OCI-LY1 (cell line): Measurements from ENCODE around the gene KCNK2.

Source experiments
- H2AFZ ChIP-seq: fragments of 200-600 bp; sonication (generic), shearing (Covaris generic); 2 replicates; pipeline ENCODE4 v1.6.0; 2014; ENCODE audit warnings: antibody characterized with exemption, mild to moderate bottlenecking, low read length
- H3F3A ChIP-seq: fragments of 200-600 bp; sonication (generic), shearing (Covaris generic); 2 replicates; pipeline ENCODE4 v1.6.0; 2014; ENCODE audit warnings: mild to moderate bottlenecking, antibody characterized with exemption, low read length, moderate library complexity; ENCODE audit not compliant: insufficient read depth
- H3K27ac ChIP-seq: fragments of 200-600 bp; sonication (generic); 2 replicates; pipeline ENCODE4 v1.5.1; 2014; ENCODE audit warnings: low read length, mixed run types, mild to moderate bottlenecking, low read depth; ENCODE audit not compliant: poor library complexity, severe bottlenecking
- H3K27me3 ChIP-seq: fragments of 200-600 bp; sonication (generic); 2 replicates; pipeline ENCODE4 v1.6.0; 2014; ENCODE audit warnings: antibody characterized with exemption, mild to moderate bottlenecking, low read length, moderate library complexity; ENCODE audit not compliant: insufficient read depth
- H3K36me3 ChIP-seq: fragments of 200-600 bp; sonication (generic); 2 replicates; pipeline ENCODE4 v1.6.1; 2014; ENCODE audit warnings: mild to moderate bottlenecking, antibody characterized with exemption, low read length, moderate library complexity, mixed read lengths; ENCODE audit not compliant: insufficient read depth
- H3K4me1 ChIP-seq: fragments of 200-600 bp; sonication (generic); 2 replicates; pipeline ENCODE4 v1.5.1; 2014; ENCODE audit warnings: mild to moderate bottlenecking, low read length, moderate library complexity; ENCODE audit not compliant: insufficient read depth, severe bottlenecking
- H3K4me2 ChIP-seq: fragments of 200-600 bp; sonication (generic), shearing (Covaris generic); 2 replicates; pipeline ENCODE4 v1.6.1; 2014; ENCODE audit warnings: low read length
- H3K4me3 ChIP-seq: fragments of 200-600 bp; sonication (generic); 2 replicates; pipeline ENCODE4 v1.5.1; 2014; ENCODE audit warnings: low read length, low read depth, mild to moderate bottlenecking, mixed read lengths; ENCODE audit not compliant: poor library complexity, severe bottlenecking
- H3K79me2 ChIP-seq: fragments of 200-600 bp; shearing (Covaris generic); 2 replicates; pipeline ENCODE4 v1.6.1; 2016; ENCODE audit warnings: mixed run types, low read length, mixed read lengths; ENCODE audit not compliant: insufficient read depth
- H3K9ac ChIP-seq: fragments of 200-600 bp; sonication (generic), shearing (Covaris generic); 2 replicates; pipeline ENCODE4 v1.6.1; 2014; ENCODE audit warnings: mild to moderate bottlenecking, low read length, mixed read lengths
- H3K9me2 ChIP-seq: fragments of 200-600 bp; sonication (generic), shearing (Covaris generic); 2 replicates; pipeline ENCODE4 v1.6.1; 2014; ENCODE audit warnings: low read depth, mild to moderate bottlenecking, low read length, mixed read lengths
- H3K9me3 ChIP-seq: fragments of 200-600 bp; shearing (Covaris generic); 2 replicates; pipeline ENCODE4 v1.6.1; 2014; ENCODE audit warnings: low read length, mixed read lengths
- H4K20me1 ChIP-seq: fragments of 200-600 bp; sonication (generic), shearing (Covaris generic); 2 replicates; pipeline ENCODE4 v1.6.0; 2016; ENCODE audit warnings: mild to moderate bottlenecking, low read length; ENCODE audit not compliant: insufficient read depth
- EZH2 ChIP-seq: fragments of 200-600 bp; sonication (generic), shearing (Covaris generic); IDR thresholded peaks from 2 replicates; pipeline ENCODE4 v1.8.0; 2017; ENCODE audit warnings: borderline replicate concordance, mixed run types, mild to moderate bottlenecking, antibody characterized with exemption, low read length, moderate library complexity, mixed read lengths
- TF ChIP-seq, protein P1 (sequence below): fragments of 200-600 bp; sonication (generic), shearing (Covaris generic); IDR thresholded peaks from 2 replicates; pipeline ENCODE4 v1.5.1; 2017; ENCODE audit warnings: mild to moderate bottlenecking, antibody characterized with exemption, low read length, moderate library complexity, mixed read lengths

KCNK2 gene

DNA sequence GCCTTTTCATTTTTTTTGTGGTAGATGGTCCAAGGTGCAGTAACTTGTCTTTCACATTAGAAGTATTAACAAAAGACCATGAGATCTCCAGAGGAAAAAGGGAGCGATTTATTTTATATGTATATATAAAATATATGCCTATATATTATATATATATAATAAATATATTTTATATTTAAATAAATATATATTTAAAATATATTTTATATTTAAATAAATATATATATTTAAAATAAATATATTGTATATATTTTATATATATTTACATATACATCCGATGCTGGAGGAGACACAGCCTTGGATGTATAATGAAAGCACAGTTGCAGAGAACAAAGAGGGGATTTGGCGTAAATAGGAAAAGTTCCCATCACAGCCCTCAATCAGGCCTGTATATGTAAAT lies 182.1 kb downstream of the KCNK2 start:
- Histone ChIP-seq H3K9me3 (no peaks in the 10 kb centered on the region), H3K4me3 (no peak overlapping the region), H3K9me2 (no peaks in the 10 kb centered on the region), H2AFZ (no peak overlapping the region), H3K27ac (no peak overlapping the region), H3F3A (no peaks in the 10 kb centered on the region), H3K4me2 (no peak overlapping the region), H3K36me3 (no peaks in the 10 kb centered on the region), H4K20me1 (no peaks in the 10 kb centered on the region), H3K27me3 (no peaks in the 10 kb centered on the region), H3K79me2 (no peaks in the 10 kb centered on the region), H3K4me1 (no peaks in the 10 kb centered on the region), H3K9ac (no peak overlapping the region)
- TF ChIP-seq, protein P1, sequence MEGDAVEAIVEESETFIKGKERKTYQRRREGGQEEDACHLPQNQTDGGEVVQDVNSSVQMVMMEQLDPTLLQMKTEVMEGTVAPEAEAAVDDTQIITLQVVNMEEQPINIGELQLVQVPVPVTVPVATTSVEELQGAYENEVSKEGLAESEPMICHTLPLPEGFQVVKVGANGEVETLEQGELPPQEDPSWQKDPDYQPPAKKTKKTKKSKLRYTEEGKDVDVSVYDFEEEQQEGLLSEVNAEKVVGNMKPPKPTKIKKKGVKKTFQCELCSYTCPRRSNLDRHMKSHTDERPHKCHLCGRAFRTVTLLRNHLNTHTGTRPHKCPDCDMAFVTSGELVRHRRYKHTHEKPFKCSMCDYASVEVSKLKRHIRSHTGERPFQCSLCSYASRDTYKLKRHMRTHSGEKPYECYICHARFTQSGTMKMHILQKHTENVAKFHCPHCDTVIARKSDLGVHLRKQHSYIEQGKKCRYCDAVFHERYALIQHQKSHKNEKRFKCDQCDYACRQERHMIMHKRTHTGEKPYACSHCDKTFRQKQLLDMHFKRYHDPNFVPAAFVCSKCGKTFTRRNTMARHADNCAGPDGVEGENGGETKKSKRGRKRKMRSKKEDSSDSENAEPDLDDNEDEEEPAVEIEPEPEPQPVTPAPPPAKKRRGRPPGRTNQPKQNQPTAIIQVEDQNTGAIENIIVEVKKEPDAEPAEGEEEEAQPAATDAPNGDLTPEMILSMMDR = no peak
- TF ChIP-seq EZH2 = no peak

DNA sequence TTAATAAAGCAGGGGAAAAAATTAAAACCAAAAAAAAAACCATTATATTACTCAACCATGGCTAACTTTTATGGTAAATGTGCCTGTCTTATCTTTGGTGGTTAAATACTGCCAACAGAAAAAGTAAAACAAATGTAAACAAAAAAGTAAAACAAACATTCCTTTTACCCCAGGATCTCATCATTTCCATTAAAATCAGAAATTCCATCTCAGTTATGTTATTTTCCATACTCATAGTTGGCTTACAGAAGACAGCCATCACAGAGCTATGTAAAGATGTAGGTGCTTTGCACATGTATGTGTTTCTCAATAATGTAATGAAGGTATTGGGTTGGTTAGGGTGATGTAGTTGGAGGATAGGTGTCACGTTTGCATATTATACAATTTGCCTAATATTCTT lies 185.0 kb downstream of the KCNK2 start:
- no peak overlapping the region for H2AFZ ChIP-seq
- H3K9me2 ChIP-seq = no peaks in the 10 kb centered on the region
- no peaks in the 10 kb centered on the region for H3F3A ChIP-seq
- H3K4me2 ChIP-seq = no peak overlapping the region
- H4K20me1 ChIP-seq = no peaks in the 10 kb centered on the region
- H3K4me1 ChIP-seq = no peaks in the 10 kb centered on the region
- H3K27ac ChIP-seq = no peak overlapping the region
- H3K36me3 ChIP-seq = no peaks in the 10 kb centered on the region
- no peaks in the 10 kb centered on the region for H3K79me2 ChIP-seq
- TF ChIP-seq, protein P1 = no peak
- TF ChIP-seq EZH2 = no peak
- H3K9ac ChIP-seq = no peak overlapping the region
- no peaks in the 10 kb centered on the region for H3K9me3 ChIP-seq
- no peaks in the 10 kb centered on the region for H3K27me3 ChIP-seq
- no peak overlapping the region for H3K4me3 ChIP-seq

DNA sequence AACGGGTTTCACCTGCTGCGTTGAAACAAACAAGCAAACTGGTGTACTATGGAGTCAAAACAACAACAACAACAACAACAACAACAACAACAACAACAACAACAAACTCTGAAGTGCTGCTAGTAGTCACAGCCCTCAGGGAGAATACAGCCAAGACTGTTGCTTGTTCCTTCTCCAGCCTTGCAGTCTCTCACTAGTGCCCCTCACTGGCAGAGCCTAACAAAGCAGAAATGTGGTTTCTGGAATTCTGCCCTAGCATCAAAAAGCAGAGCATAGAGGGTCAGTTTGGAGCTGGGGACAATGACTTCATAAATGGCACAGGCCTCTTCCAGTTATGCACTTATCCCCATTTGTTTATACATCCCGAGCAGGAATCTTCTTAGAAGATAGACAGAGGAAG lies 187.4 kb downstream of the KCNK2 start:
- TF ChIP-seq EZH2 = no peak
- TF ChIP-seq, protein P1 = no peak
- Histone ChIP-seq H3F3A (no peaks in the 10 kb centered on the region), H3K9me2 (no peaks in the 10 kb centered on the region), H3K36me3 (no peaks in the 10 kb centered on the region), H4K20me1 (no peaks in the 10 kb centered on the region), H2AFZ (no peak overlapping the region), H3K79me2 (no peaks in the 10 kb centered on the region), H3K27ac (no peak overlapping the region), H3K9ac (no peak overlapping the region), H3K4me1 (no peaks in the 10 kb centered on the region), H3K4me2 (no peak overlapping the region), H3K27me3 (no peaks in the 10 kb centered on the region), H3K4me3 (no peak overlapping the region), H3K9me3 (no peaks in the 10 kb centered on the region)
